MCF 10A (cell line): ENCODE measurements around the gene PPM1N. TPM values are rescaled to one million over a fixed set of nuclear protein-coding genes. Genes with fewer than 3 reads are reported as not detected.

Experiments used
- BruUV-seq: library from RNA; stranded (reverse); fragments of 400-500 nt; replicated peaks from 2 replicates; lab custom pipeline; 2021; lab: Mats Ljungman, UMichigan
- CTCF ChIA-PET: fragments of 300-600 bp; sonication (Branson Sonifier 250); formaldehyde crosslinking; extraction: SDS; loops from one replicate; lab custom pipeline; 2021; ENCODE audit warnings: antibody characterized with exemption, inconsistent platforms; lab: Yijun Ruan, JAX
- POLR2A ChIA-PET: fragments of 300-600, 350-650 bp; sonication (Branson Sonifier 250); formaldehyde crosslinking; extraction: SDS; loops from one replicate; lab custom pipeline; 2020; ENCODE audit warnings: antibody characterized with exemption, inconsistent platforms; lab: Yijun Ruan, JAX
- DNase-seq: peaks from one replicate; pipeline ENCODE4 v3.0.0-alpha.2; 2018; ENCODE audit not compliant: unreplicated experiment
- H3K27ac Mint-ChIP-seq: one replicate; pipeline ENCODE4 v1.8.0; 2022; ENCODE audit warnings: mild to moderate bottlenecking, low read depth, mixed read lengths; ENCODE audit not compliant: unreplicated experiment
- H3K27me3 Mint-ChIP-seq: one replicate; pipeline ENCODE4 v1.8.0; 2022; ENCODE audit warnings: mixed read lengths; ENCODE audit not compliant: insufficient read depth, unreplicated experiment
- H3K36me3 Mint-ChIP-seq: one replicate; pipeline ENCODE4 v1.8.0; 2022; ENCODE audit warnings: mild to moderate bottlenecking, moderate library complexity, mixed read lengths; ENCODE audit not compliant: insufficient read depth, unreplicated experiment
- H3K4me1 Mint-ChIP-seq: one replicate; pipeline ENCODE4 v1.8.0; 2022; ENCODE audit warnings: mixed read lengths; ENCODE audit not compliant: insufficient read depth, unreplicated experiment
- H3K4me3 Mint-ChIP-seq: one replicate; pipeline ENCODE4 v1.8.0; 2022; ENCODE audit warnings: mild to moderate bottlenecking, moderate library complexity, mixed read lengths; ENCODE audit not compliant: unreplicated experiment
- H3K9me3 Mint-ChIP-seq: one replicate; pipeline ENCODE4 v1.8.0; 2022; ENCODE audit warnings: mixed read lengths; ENCODE audit not compliant: unreplicated experiment
- CTCF ChIP-seq: fragments of 200-600 bp; IDR thresholded peaks from one replicate; pipeline ENCODE4 v1.8.0; 2022; ENCODE audit warnings: antibody characterized with exemption, mild to moderate bottlenecking; ENCODE audit not compliant: unreplicated experiment
- intact Hi-C: fragments of 100-400 bp; cut with micrococcal nuclease; formaldehyde crosslinking; loops from 2 replicates; pipeline ENCODE4 v1.14.1; 2022
- total RNA-seq: library from RNA; stranded (reverse); gene quantifications from 2 replicates; pipeline ENCODE4 v1.2.3, GENCODE V29; 2022

PPM1N gene
- total RNA-seq, 1 experiment from 2014 or later: 0.33 TPM

- TF ChIP-seq CTCF: no peak
- Mint-ChIP-seq H3K4me3 (no peak overlapping the region), H3K4me1 (peaks cover 10% of the 10 kb centered on the region), H3K9me3 (no peaks in the 10 kb centered on the region), H3K27ac (no peak overlapping the region), H3K27me3 (no peaks in the 10 kb centered on the region), H3K36me3 (no peaks in the 10 kb centered on the region)
- ChIA-PET POLR2A (interaction anchor here (0.8 to 2.6 kb wide), 3 partner anchors 9 to 64 kb away, joined by 3 to 12 read pairs (median 5); no protein-coding TSS in a partner anchor), CTCF (interaction anchor here (0.6 to 3.7 kb wide), 10 partner anchors 9 to 187 kb away, joined by 3 to 31 read pairs (median 4); no protein-coding TSS in a partner anchor)
- intact Hi-C loops: no loop called here
- no peak for DNase-seq
- BruUV-seq: no TSS peak
Measured at GRCh38 chr19:45494261-45494916, 3.9 kb upstream of the PPM1N start.

- POLR2A ChIA-PET: interaction anchor here (0.9 to 2.6 kb wide), 3 partner anchors 10 to 63 kb away, joined by 3 to 12 read pairs (median 3); no protein-coding TSS in a partner anchor
- BruUV-seq: no TSS peak
- TF ChIP-seq CTCF: no peak
- no peak for DNase-seq
- Mint-ChIP-seq H3K4me1 (peaks cover 13% of the 10 kb centered on the region), H3K36me3 (no peaks in the 10 kb centered on the region), H3K27ac (peak overlapping the region; percentile 16), H3K4me3 (peak overlapping the region; percentile 75), H3K9me3 (no peaks in the 10 kb centered on the region), H3K27me3 (no peaks in the 10 kb centered on the region)
- CTCF ChIA-PET: interaction anchor here (0.5 to 3.7 kb wide), 8 partner anchors 10 to 514 kb away, joined by 3 to 31 read pairs (median 5); no protein-coding TSS in a partner anchor
- intact Hi-C loops: no loop called here
Measured at GRCh38 chr19:45495178-45495577, 3.1 kb upstream of the PPM1N start.

GRCh38 chr19:45496349-45496953 is 1.8 kb upstream of the PPM1N start:
- intact Hi-C loops: no loop called here
- TF ChIP-seq CTCF: no peak
- H3K36me3 Mint-ChIP-seq: no peaks in the 10 kb centered on the region
- CTCF ChIA-PET: interaction anchor here (0.6 to 3.7 kb wide), 4 partner anchors 9 to 126 kb away, joined by 3 to 31 read pairs (median 8); no protein-coding TSS in a partner anchor
- H3K4me1 Mint-ChIP-seq: peaks cover 13% of the 10 kb centered on the region
- no peaks in the 10 kb centered on the region for H3K27me3 Mint-ChIP-seq
- H3K9me3 Mint-ChIP-seq: no peaks in the 10 kb centered on the region
- H3K27ac Mint-ChIP-seq: peak overlapping the region; percentile 24
- POLR2A ChIA-PET: interaction anchor here (0.6 to 2.6 kb wide), 9 partner anchors 9 to 146 kb away, joined by 3 to 13 read pairs (median 5); partner anchors contain the start of gene FOSB
- BruUV-seq: no TSS peak
- peak overlapping the region; percentile 75 for H3K4me3 Mint-ChIP-seq
- no peak for DNase-seq

- Mint-ChIP-seq H3K27me3 (no peaks in the 10 kb centered on the region), H3K9me3 (no peaks in the 10 kb centered on the region), H3K27ac (no peak overlapping the region), H3K4me3 (no peak overlapping the region), H3K4me1 (peaks cover 13% of the 10 kb centered on the region), H3K36me3 (no peaks in the 10 kb centered on the region)
- TF ChIP-seq CTCF: no peak
- intact Hi-C loops: no loop called here
- no TSS peak for BruUV-seq
- CTCF ChIA-PET: interaction anchor here (0.6 to 1.6 kb wide), 3 partner anchors 9 to 253 kb away, joined by 3 to 8 read pairs (median 3); no protein-coding TSS in a partner anchor
- POLR2A ChIA-PET: interaction anchor here (0.6 to 0.8 kb wide), 2 partner anchors 79 to 125 kb away, joined by 3 to 4 read pairs; no protein-coding TSS in a partner anchor
- no peak for DNase-seq
Measured at GRCh38 chr19:45497791-45498190, 452 bp upstream of the PPM1N start.
